Measurements from ENCODE around the gene ZC2HC1C. TPM values are rescaled to one million over a fixed set of nuclear protein-coding genes. Genes with fewer than 3 reads are reported as not detected.

ZC2HC1C gene
- total RNA-seq, 8 experiments from 2014 or later = 1.6 to 9.3 (median 3.2) TPM

DNA sequence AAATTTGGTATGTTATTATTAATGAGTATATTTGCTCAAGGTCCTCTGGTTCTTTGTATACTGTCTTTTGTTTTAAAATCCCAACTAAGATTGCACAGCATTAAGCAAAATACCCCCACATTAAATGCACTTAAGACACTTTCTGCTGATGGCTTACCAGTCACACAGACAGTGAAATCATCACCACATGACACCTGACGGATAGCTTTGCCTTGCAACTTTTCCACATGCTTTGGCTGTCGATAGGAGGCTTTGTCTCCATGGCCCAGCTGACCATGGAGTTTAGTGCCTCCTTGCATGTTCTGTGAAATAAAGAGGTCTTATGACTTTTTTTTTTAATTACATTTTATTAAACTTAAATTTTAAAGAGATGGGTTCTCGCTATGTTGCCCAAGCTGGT is 37.7 kb downstream of the ZC2HC1C start:
- Histone ChIP-seq H3K27ac (no peak overlapping the region), H3K4me1 (replicated peaks in 1 of 2) (no peaks in the 10 kb centered on the region), H3K4me3 (no peak overlapping the region)
- 63 to 100% (median 79%) methylated on average over 1 to 3 of the region's 3 CpGs; no CpG with 5 or more reads in 3 of the 10 experiments for WGBS, 10 experiments
- ATAC-seq (replicated peaks in 6 of 8) = no peak
- in situ Hi-C loops (cut with MboI; ENCODE audit: low pct_unique_long_range_greater_than_20kb in 2 of 9, low sequenced_read_pairs in 9 of 9, unreplicated experiment in 9 of 9) = loop anchor here in 1 of 9 experiments (25.0 kb wide), 1 partner anchor 220 kb away; the partner anchor contains the start of genes DLST and PROX2

DNA sequence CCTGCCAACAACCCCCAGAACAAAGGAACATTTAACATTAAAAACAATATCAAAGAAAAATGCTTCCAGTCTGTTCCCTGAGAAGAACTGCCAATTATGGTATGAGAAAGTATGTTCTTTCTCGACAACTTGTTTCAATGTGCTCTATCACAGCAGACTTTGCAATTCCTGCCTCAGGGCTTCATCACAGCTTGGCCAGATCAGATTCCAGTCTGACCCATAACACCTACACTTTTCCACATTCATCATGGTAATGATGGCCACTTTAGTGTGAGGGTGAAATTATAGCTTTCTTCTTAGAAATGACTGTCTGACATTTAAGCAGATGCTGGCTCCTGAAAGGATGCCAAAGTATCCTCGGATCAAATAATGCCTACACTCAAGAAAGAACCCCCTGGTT is 40.4 kb downstream of the ZC2HC1C start:
- in situ Hi-C loops (cut with MboI; ENCODE audit: low pct_unique_long_range_greater_than_20kb in 2 of 9, low sequenced_read_pairs in 9 of 9, unreplicated experiment in 9 of 9) = loop anchor here in 1 of 9 experiments (25.0 kb wide), 1 partner anchor 223 kb away; the partner anchor contains the start of genes DLST and PROX2
- Histone ChIP-seq H3K4me1 (replicated peaks in 1 of 2) (no peaks in the 10 kb centered on the region), H3K27ac (no peak overlapping the region), H3K4me3 (no peak overlapping the region)
- WGBS, 10 experiments = 56 to 100% (median 90%) methylated on average over 1 to 2 of the region's 2 CpGs; no CpG with 5 or more reads in 2 of the 10 experiments
- peak in 2 of 8 experiments; percentile 63 to 79 for ATAC-seq (replicated peaks in 6 of 8)

DNA sequence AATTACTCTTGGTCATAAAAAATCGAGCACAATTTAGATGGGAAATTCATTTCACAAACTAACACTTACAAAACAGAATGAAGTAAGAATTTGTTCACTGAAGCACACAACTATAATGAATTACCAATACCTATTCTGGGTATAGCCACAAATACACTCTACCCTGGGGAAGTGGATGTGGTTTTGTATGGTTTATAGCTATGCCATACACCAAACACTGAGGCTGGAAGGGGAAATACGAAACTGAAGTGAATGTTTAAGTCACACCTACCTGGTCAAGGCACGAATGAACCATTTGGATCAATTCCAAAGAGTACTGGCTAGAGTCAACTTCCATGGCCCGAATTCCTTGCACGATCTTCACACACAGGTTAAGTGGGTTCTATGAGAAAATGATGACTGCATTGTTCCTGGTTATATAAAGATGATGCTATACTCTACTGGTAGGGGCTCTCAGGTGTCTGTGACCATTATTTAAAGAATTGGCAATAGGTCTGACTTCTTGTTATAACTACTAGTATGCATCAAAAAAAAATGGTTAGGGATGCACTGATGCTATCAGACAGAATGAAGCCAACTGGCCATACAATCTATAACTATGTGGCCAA is 44.6 kb downstream of the ZC2HC1C start:
- Histone ChIP-seq H3K27ac (no peak overlapping the region), H3K4me1 (replicated peaks in 1 of 2) (no peaks in the 10 kb centered on the region), H3K4me3 (no peak overlapping the region)
- no peak for ATAC-seq (replicated peaks in 6 of 8)
- in situ Hi-C loops (cut with MboI; ENCODE audit: low pct_unique_long_range_greater_than_20kb in 2 of 9, low sequenced_read_pairs in 9 of 9, unreplicated experiment in 9 of 9) = loop anchor here in 1 of 9 experiments (25.0 kb wide), 1 partner anchor 227 kb away; the partner anchor contains the start of genes DLST and PROX2
- WGBS, 10 experiments = 67 to 100% (median 89%) methylated on average over 1 to 5 of the region's 5 CpGs; no CpG with 5 or more reads in 2 of the 10 experiments

DNA sequence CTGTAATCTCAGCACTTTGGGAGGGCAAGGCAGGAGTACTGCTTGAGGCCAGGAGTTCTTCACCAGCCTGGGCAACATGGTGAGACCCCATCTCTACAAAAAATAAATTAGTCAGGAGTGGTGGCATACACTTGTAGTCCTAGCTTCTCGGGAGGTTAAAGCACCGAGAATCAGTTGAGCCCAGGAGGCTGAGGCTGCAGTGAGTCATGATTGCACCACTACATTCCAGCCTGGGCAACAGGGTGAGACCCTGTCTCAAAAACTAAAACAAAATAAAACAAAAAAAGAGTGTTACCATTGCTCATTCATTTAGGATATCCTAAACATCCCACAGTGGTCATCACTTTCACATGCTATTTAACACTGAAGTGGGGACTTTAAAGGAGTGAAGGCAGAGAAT is 49.6 kb downstream of the ZC2HC1C start:
- ATAC-seq (replicated peaks in 6 of 8) = no peak
- Histone ChIP-seq H3K27ac (no peak overlapping the region), H3K4me3 (no peak overlapping the region), H3K4me1 (replicated peaks in 1 of 2) (no peaks in the 10 kb centered on the region)
- 67 to 100% (median 94%) methylated on average over 1 to 2 of the region's 2 CpGs; no CpG with 5 or more reads in 6 of the 10 experiments for WGBS, 10 experiments
- in situ Hi-C loops (cut with MboI; ENCODE audit: low pct_unique_long_range_greater_than_20kb in 2 of 9, low sequenced_read_pairs in 9 of 9, unreplicated experiment in 9 of 9) = loop anchor here in 1 of 9 experiments (25.0 kb wide), 1 partner anchor 232 kb away; the partner anchor contains the start of genes DLST and PROX2

GRCh38 chr14:75120541-75121291 is 51.3 kb downstream of the ZC2HC1C start:
- no peak for ATAC-seq (replicated peaks in 6 of 8)
- in situ Hi-C loops (cut with MboI; ENCODE audit: low pct_unique_long_range_greater_than_20kb in 2 of 9, low sequenced_read_pairs in 9 of 9, unreplicated experiment in 9 of 9) = loop anchor here in 2 of 9 experiments (10.0 to 25.0 kb wide), 2 partner anchors 184 to 233 kb away; partner anchors contain the start of genes DLST (in 1 of the 2) and PROX2 (in 1 of the 2)
- Histone ChIP-seq H3K27ac (no peak overlapping the region), H3K4me3 (no peak overlapping the region), H3K4me1 (replicated peaks in 1 of 2) (peaks cover 0 to 2% of the 10 kb centered on the region in 2 donors)
- 33 to 88% (median 70%) methylated on average over 1 to 3 of the region's 3 CpGs for whole genome bisulfite sequencing, 10 experiments

DNA sequence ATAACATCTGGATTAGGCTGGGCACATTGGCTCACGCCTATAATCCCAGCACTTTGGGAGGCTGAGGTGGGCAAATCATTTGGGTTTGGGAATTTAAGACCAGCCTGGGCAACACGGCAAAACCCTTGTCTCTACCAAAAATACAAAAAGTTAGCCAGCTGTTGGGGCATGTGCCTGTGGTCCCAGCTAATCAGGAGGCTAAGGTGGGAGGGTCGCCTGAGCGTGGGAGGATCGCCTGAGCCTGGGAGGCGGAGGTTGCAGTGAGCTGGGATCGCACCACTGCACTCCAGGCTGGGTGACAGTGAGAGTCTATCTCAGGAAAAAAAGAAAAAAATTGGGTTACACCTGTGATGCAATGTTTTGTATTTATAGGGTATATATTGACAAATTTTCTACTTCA is 52.1 kb downstream of the ZC2HC1C start:
- Histone ChIP-seq H3K4me1 (replicated peaks in 1 of 2) (peaks cover 0 to 5% of the 10 kb centered on the region in 2 donors), H3K4me3 (no peak overlapping the region), H3K27ac (no peak overlapping the region)
- in situ Hi-C loops (cut with MboI; ENCODE audit: low pct_unique_long_range_greater_than_20kb in 2 of 9, low sequenced_read_pairs in 9 of 9, unreplicated experiment in 9 of 9) = loop anchor here in 2 of 9 experiments (10.0 to 25.0 kb wide), 2 partner anchors 183 to 234 kb away; partner anchors contain the start of genes DLST (in 1 of the 2) and PROX2 (in 1 of the 2)
- WGBS, 10 experiments = 75 to 100% (median 91%) methylated on average over 2 to 5 of the region's 7 CpGs; no CpG with 5 or more reads in 3 of the 10 experiments
- ATAC-seq (replicated peaks in 6 of 8) = no peak

DNA sequence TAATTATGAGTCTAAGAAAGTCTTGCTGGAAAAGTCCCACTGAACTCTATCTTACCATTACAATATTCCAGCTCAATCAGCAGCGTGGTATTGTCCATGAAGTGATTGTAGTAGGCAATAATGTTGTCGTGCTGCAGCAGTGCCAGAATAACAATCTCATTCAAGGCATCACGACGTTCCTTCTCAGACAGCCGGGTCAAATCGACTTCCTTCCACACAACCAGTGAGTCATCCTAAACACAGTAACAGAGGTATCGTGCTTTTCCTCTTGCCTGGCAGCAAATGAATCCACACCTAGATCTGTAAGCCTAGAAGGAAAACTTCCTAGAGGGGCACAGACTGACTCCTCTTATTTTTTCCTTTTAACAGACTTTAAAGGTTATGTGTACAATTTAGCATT is 54.5 kb downstream of the ZC2HC1C start:
- 0 to 100% (median 59%) methylated on average over 1 to 7 of the region's 7 CpGs; no CpG with 5 or more reads in 2 of the 10 experiments for WGBS, 10 experiments
- Histone ChIP-seq H3K4me3 (no peak overlapping the region), H3K27ac (no peak overlapping the region), H3K4me1 (replicated peaks in 1 of 2) (peaks cover 5 to 11% of the 10 kb centered on the region in 2 donors)
- in situ Hi-C loops (cut with MboI; ENCODE audit: low pct_unique_long_range_greater_than_20kb in 2 of 9, low sequenced_read_pairs in 9 of 9, unreplicated experiment in 9 of 9) = loop anchor here in 2 of 9 experiments (10.0 to 25.0 kb wide), 2 partner anchors 181 to 237 kb away; partner anchors contain the start of genes DLST (in 1 of the 2) and PROX2 (in 1 of the 2)
- ATAC-seq (replicated peaks in 6 of 8) = no peak

DNA sequence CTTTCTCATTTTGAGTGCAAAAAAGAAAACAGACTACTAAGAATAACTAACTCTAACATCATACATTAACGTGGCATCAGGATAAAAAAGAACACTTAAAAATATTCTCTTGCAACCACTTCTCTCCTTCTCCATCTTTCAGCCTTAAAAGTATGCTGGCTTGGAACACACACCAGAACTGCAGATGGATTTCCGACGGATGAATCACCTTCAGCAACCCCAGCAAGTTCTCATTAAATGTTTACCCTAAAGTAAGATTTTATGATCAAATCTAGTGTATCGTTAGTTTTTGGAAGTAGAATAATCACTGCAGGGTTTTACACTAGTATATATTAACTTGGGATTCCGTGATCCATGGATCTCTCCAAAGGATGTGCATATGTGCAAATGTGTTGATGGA is 56.2 kb downstream of the ZC2HC1C start:
- 20 to 85% (median 71%) methylated on average over 1 to 5 of the region's 5 CpGs for WGBS, 10 experiments
- H3K4me1 ChIP-seq (replicated peaks in 1 of 2) = peaks cover 5 to 11% of the 10 kb centered on the region in 2 donors
- in situ Hi-C loops (cut with MboI; ENCODE audit: low pct_unique_long_range_greater_than_20kb in 2 of 9, low sequenced_read_pairs in 9 of 9, unreplicated experiment in 9 of 9) = loop anchor here in 8 of 9 experiments (10.0 to 25.0 kb wide), 4 partner anchors 162 to 362 kb away; partner anchors contain the start of gene FOS (in 3 of the 8)
- peak overlapping the region in 3 of 5 donors; percentile 69 to 89 (median 69) for H3K4me3 ChIP-seq
- no peak overlapping the region for H3K27ac ChIP-seq
- no peak for ATAC-seq (replicated peaks in 6 of 8)

DNA sequence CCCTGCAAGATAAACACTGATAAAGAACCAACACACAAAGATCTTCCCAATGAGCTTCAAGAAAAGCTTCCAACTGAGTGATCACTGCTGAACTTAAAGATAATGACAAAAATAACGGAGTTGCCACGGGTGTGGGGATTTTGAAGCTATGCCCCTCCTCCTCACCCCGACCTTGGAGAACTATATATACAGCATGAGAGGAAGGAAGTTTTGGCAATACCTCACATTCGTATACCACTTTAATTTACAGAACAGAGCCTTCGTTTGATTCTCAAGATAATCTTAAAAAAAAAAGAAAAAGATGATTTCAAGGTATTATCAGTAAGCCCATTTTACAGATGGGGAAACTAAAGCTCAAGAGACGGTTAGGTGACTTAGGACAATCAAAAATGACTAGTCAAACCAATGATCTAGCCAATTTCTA is 56.7 kb downstream of the ZC2HC1C start:
- H3K4me1 ChIP-seq (replicated peaks in 1 of 2) = peaks cover 5 to 11% of the 10 kb centered on the region in 2 donors
- in situ Hi-C loops (cut with MboI; ENCODE audit: low pct_unique_long_range_greater_than_20kb in 2 of 9, low sequenced_read_pairs in 9 of 9, unreplicated experiment in 9 of 9) = loop anchor here in 8 of 9 experiments (10.0 to 25.0 kb wide), 4 partner anchors 161 to 361 kb away; partner anchors contain the start of gene FOS (in 3 of the 8)
- ATAC-seq (replicated peaks in 6 of 8) = no peak
- 0 to 18% (median 7%) methylated on average over 1 to 5 of the region's 6 CpGs for WGBS, 10 experiments
- peak overlapping the region; percentile 49 to 89 (median 69) for H3K4me3 ChIP-seq
- peak overlapping the region in 1 of 2 donors; percentile 91 for H3K27ac ChIP-seq

DNA sequence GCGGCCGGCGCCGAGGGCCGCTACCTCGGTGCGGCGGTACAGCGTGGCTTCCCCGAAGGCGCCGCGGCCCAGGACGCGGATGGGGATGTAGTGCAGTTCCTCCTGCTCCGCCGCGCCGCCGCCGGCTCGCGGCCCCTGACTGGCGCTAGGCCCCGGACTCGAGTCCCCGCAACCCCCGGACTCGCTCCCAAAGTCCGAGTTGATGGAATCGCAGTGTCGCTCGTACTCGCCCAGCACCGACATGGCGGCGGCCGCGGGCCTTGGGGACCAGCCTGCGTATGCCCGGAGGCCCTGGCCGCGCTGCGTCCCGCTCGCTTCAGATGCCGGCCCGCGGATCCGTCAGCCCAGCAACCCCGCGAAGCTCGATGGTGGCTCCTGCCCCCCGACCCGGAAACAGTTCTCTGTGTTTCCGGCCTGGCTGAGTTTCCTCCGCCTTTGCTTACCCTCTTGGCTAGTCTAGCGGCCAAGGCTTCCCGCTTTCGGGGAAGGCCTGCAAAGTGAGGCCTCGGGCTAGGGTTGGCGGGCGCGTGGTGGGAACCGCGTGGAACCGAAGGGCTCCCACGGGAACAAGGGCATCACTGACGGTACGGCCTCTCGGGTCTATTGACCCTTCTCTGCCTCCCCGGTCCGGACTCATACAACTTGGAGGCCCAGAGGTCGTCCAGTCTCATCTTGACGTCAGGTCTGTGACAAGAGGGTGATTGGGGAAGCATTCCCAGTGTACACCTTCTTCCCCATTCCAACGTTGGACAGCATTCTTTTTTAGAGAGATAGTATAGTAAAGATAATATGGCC is 57.4 kb downstream of the ZC2HC1C start, which contains the start of gene NEK9:
NEK9 (minus strand) TSS at position 370 of the 795 bp plus-strand sequence; CDS start at position 243, 127 bp downstream.
- peak; percentile 92 to 97 (median 95) for ATAC-seq (replicated peaks in 6 of 8)
- Histone ChIP-seq H3K4me3 (peak within 1 kb of the TSS; percentile 49 to 89 (median 69)), H3K27ac (peak within 1 kb of the TSS; percentile 79 to 91), H3K4me1 (replicated peaks in 1 of 2) (peaks cover 5 to 11% of the 10 kb centered on the region in 2 donors)
- in situ Hi-C loops (cut with MboI; ENCODE audit: low pct_unique_long_range_greater_than_20kb in 2 of 9, low sequenced_read_pairs in 9 of 9, unreplicated experiment in 9 of 9) = loop anchor here in 8 of 9 experiments (10.0 to 25.0 kb wide), 4 partner anchors 160 to 360 kb away; partner anchors contain the start of gene FOS (in 3 of the 8)
- 0 to 27% (median 0%) methylated on average over 1 to 27 of the region's 76 CpGs; no CpG with 5 or more reads in 4 of the 10 experiments for WGBS, 10 experiments

DNA sequence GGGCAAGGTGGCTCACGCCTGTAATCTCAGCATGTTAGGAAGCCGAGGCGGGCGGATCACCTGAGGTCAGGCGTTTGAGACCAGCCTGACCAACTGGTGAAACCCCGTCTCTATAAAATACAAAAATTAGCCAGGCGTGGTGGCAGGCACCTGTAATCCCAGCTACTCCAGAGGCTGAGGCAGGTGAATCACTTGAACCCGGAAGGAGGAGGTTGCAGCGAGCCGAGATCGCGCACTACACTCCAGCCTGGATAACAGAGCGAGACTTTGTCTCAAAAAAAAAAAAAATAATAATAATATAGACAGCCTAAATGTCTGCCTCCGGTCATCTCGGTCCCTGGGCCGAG is 58.0 kb downstream of the ZC2HC1C start:
- peak in 2 of 8 experiments; percentile 1 to 4 for ATAC-seq (replicated peaks in 6 of 8)
- WGBS, 10 experiments = 7 to 91% (median 79%) methylated on average over 4 to 8 of the region's 16 CpGs; no CpG with 5 or more reads in 4 of the 10 experiments
- in situ Hi-C loops (cut with MboI; ENCODE audit: low pct_unique_long_range_greater_than_20kb in 2 of 9, low sequenced_read_pairs in 9 of 9, unreplicated experiment in 9 of 9) = loop anchor here in 8 of 9 experiments (10.0 to 25.0 kb wide), 4 partner anchors 160 to 360 kb away; partner anchors contain the start of gene FOS (in 3 of the 8)
- H3K4me1 ChIP-seq (replicated peaks in 1 of 2) = peaks cover 5 to 11% of the 10 kb centered on the region in 2 donors
- H3K4me3 ChIP-seq = peak overlapping the region; percentile 49 to 89 (median 69)
- peak overlapping the region; percentile 79 to 91 for H3K27ac ChIP-seq

Data from motor neuron (in vitro differentiated cells).